GM18508 (cell line): ENCODE data around the gene REN.

Experiments used
- ATAC-seq: cut with Tn5 transposase; IDR thresholded peaks from one replicate; pipeline ENCODE4 v1.9.1; 2021; ENCODE audit warnings: moderate number of reproducible peaks; ENCODE audit not compliant: insufficient read depth, unreplicated experiment

REN gene

GRCh38 chr1:204113896-204114295, 52.2 kb downstream of the REN start:
- no peak for ATAC-seq

- ATAC-seq, result no peak
Observed at GRCh38 chr1:204112876-204113730, 53.0 kb downstream of the REN start.

GRCh38 chr1:204110894-204111633, 55.1 kb downstream of the REN start:
- ATAC-seq, result no peak

- no peak for ATAC-seq
Observed at GRCh38 chr1:204108312-204109141, 57.6 kb downstream of the REN start.

- ATAC-seq, result no peak
Observed at GRCh38 chr1:204107892-204108291, 58.2 kb downstream of the REN start.

- ATAC-seq, result no peak
Observed at GRCh38 chr1:204106825-204107224, 59.3 kb downstream of the REN start.

- no peak for ATAC-seq
Observed at GRCh38 chr1:204105131-204105515, 61.0 kb downstream of the REN start.
